H1 (cell line): ENCODE data around the gene BCAS3. TPM values are rescaled to one million over a fixed set of nuclear protein-coding genes. Genes with fewer than 3 reads are reported as not detected.

Source experiments
- CTCF ChIA-PET: fragments of 300-600 bp; sonication (Branson Sonifier 250); formaldehyde crosslinking; loops from one replicate; lab custom pipeline; 2021; ENCODE audit not compliant: partially characterized antibody; lab: Charles Lee
- POLR2A ChIA-PET: fragments of 300-600 bp; sonication (Branson Sonifier 250); formaldehyde crosslinking; loops from one replicate; lab custom pipeline; 2021; ENCODE audit warnings: inconsistent platforms; ENCODE audit not compliant: partially characterized antibody; lab: Charles Lee
- DNase-seq, 2 experiments: peaks; one replicate each; pipeline versions ENCODE4 v3.0.0 to v3.0.0-alpha.2; 2010 to 2022; ENCODE audit warnings: low spot score in 2 of 2, low read depth in 1 of 2, mixed read lengths in 1 of 2
- FAIRE-seq: peaks from 2 replicates; lab custom pipeline; 2011; peaks lifted over from hg19 to GRCh38; lab: Jason Lieb, UNC
- H2AFZ ChIP-seq: 2 replicates; pipeline ENCODE4 v1.8.1; 2012; ENCODE audit warnings: low read length, inconsistent platforms
- H2AK5ac ChIP-seq: 2 replicates; pipeline ENCODE4 v1.6.1; 2013; ENCODE audit warnings: low read depth, low read length
- H2BK120ac ChIP-seq: replicated peaks from 2 replicates; pipeline ENCODE3; 2013; ENCODE audit warnings: low read depth, low read length, inconsistent platforms
- H2BK12ac ChIP-seq: 2 replicates; pipeline ENCODE4 v1.6.1; 2013; ENCODE audit warnings: low read depth, low read length
- H2BK15ac ChIP-seq: 2 replicates; pipeline ENCODE4 v1.6.1; 2013; ENCODE audit warnings: low read length
- H2BK20ac ChIP-seq: 2 replicates; pipeline ENCODE4 v1.6.1; 2013; ENCODE audit warnings: low read length
- H2BK5ac ChIP-seq: 2 replicates; pipeline ENCODE4 v1.6.1; 2013; ENCODE audit warnings: low read depth, low read length
- H3K14ac ChIP-seq: 2 replicates; pipeline ENCODE4 v1.6.1; 2013; ENCODE audit warnings: inconsistent platforms; ENCODE audit not compliant: insufficient read length
- H3K18ac ChIP-seq: 2 replicates; pipeline ENCODE4 v1.6.1; 2013; ENCODE audit warnings: low read length; ENCODE audit errors: extremely low read depth
- H3K23ac ChIP-seq: 2 replicates; pipeline ENCODE4 v1.6.1; 2013; ENCODE audit warnings: inconsistent platforms; ENCODE audit not compliant: insufficient read length
- H3K23me2 ChIP-seq: 2 replicates; pipeline ENCODE4 v1.6.1; 2013; ENCODE audit warnings: low read depth, low read length
- H3K27ac ChIP-seq: 2 replicates; pipeline ENCODE4 v1.6.1; 2011; ENCODE audit warnings: low read depth, low read length, inconsistent platforms
- H3K27me3 ChIP-seq, 4 experiments: replicated peaks in 1 of 4; 1 replicate in 1 of 4; 2 replicates in 3 of 4; pipeline versions ENCODE4 v1.6.1 to v1.8.1; 2011 to 2013; ENCODE audit warnings: low read length in 3 of 4, mild to moderate bottlenecking in 3 of 4, inconsistent platforms in 2 of 4, mixed read lengths in 2 of 4, moderate library complexity in 1 of 4; ENCODE audit not compliant: control insufficient read depth in 3 of 4, insufficient read depth in 3 of 4; ENCODE audit errors: extremely low read depth in 1 of 4
- H3K36me3 ChIP-seq, 4 experiments: 2 replicates each; pipeline versions ENCODE4 v1.6.1 to v1.8.1; 2011 to 2013; ENCODE audit warnings: mild to moderate bottlenecking in 4 of 4, low read length in 3 of 4, moderate library complexity in 2 of 4, control low read depth in 1 of 4, inconsistent platforms in 1 of 4; ENCODE audit not compliant: insufficient read depth in 4 of 4, control insufficient read depth in 2 of 4
- H3K4ac ChIP-seq: replicated peaks from 2 replicates; pipeline ENCODE3; 2013; ENCODE audit warnings: low read length, low read depth, mixed read lengths, inconsistent platforms; ENCODE audit not compliant: insufficient read length
- H3K4me1 ChIP-seq, 4 experiments: replicated peaks in 1 of 4; 1 replicate in 1 of 4; 2 replicates in 3 of 4; pipeline versions ENCODE4 v1.6.1 to v1.8.1; 2011 to 2013; ENCODE audit warnings: low read length in 3 of 4, inconsistent platforms in 2 of 4, mixed read lengths in 1 of 4; ENCODE audit not compliant: insufficient read depth in 4 of 4, control insufficient read depth in 3 of 4
- H3K4me2 ChIP-seq, 2 experiments: 2 replicates each; pipeline versions ENCODE4 v1.6.1 to v1.8.1; 2011 to 2013; ENCODE audit warnings: low read depth in 2 of 2, low read length in 2 of 2, control low read depth in 1 of 2, inconsistent platforms in 1 of 2, mild to moderate bottlenecking in 1 of 2; ENCODE audit not compliant: insufficient read depth in 1 of 2
- H3K4me3 ChIP-seq, 4 experiments: fragments of 200-600, 300-600 bp in 1 of 4; sonication (generic), shearing (Covaris generic), sonication (Bioruptor Twin) in 1 of 4; 2 replicates each; pipeline versions ENCODE4 v1.5.1 to v1.8.1; 2011 to 2016; ENCODE audit warnings: low read length in 4 of 4, low read depth in 3 of 4, control low read depth in 2 of 4, inconsistent platforms in 2 of 4, mild to moderate bottlenecking in 2 of 4, mixed read lengths in 1 of 4, moderate library complexity in 1 of 4; ENCODE audit not compliant: insufficient read depth in 2 of 4; ENCODE audit errors: extremely low read depth in 1 of 4
- H3K56ac ChIP-seq: replicated peaks from 2 replicates; pipeline ENCODE3; 2013; ENCODE audit warnings: low read depth, mild to moderate bottlenecking, mixed read lengths, low read length, inconsistent platforms; ENCODE audit not compliant: insufficient read length
- H3K79me1 ChIP-seq: 2 replicates; pipeline ENCODE4 v1.6.1; 2013; ENCODE audit warnings: low read depth, low read length, control low read depth
- H3K79me2 ChIP-seq, 2 experiments: 2 replicates each; pipeline versions ENCODE4 v1.6.1 to v1.8.1; 2012 to 2013; ENCODE audit warnings: low read length in 2 of 2, mild to moderate bottlenecking in 2 of 2, inconsistent platforms in 1 of 2; ENCODE audit not compliant: insufficient read depth in 2 of 2, control insufficient read depth in 1 of 2
- H3K9ac ChIP-seq, 4 experiments: replicated peaks in 1 of 4; 1 replicate in 1 of 4; 2 replicates in 3 of 4; pipeline versions ENCODE4 v1.6.1 to v1.8.1; 2011 to 2013; ENCODE audit warnings: low read depth in 3 of 4, low read length in 3 of 4, control low read depth in 2 of 4, mild to moderate bottlenecking in 2 of 4, moderate library complexity in 2 of 4, inconsistent platforms in 1 of 4; ENCODE audit errors: extremely low read depth in 1 of 4
- H3K9me3 ChIP-seq, 2 experiments: 2 replicates each; pipeline versions ENCODE4 v1.6.1 to v1.8.1; 2012 to 2013; ENCODE audit warnings: mild to moderate bottlenecking in 2 of 2, moderate library complexity in 2 of 2, control low read depth in 1 of 2, inconsistent platforms in 1 of 2, low read depth in 1 of 2, low read length in 1 of 2, mixed read lengths in 1 of 2; ENCODE audit not compliant: insufficient read depth in 2 of 2
- H4K20me1 ChIP-seq, 2 experiments: replicated peaks in 1 of 2; 2 replicates each; pipeline versions ENCODE3 to v1.8.1; 2011 to 2013; ENCODE audit warnings: inconsistent platforms in 2 of 2, low read length in 2 of 2, mild to moderate bottlenecking in 1 of 2; ENCODE audit not compliant: insufficient read depth in 2 of 2, control insufficient read depth in 1 of 2
- H4K5ac ChIP-seq: 2 replicates; pipeline ENCODE4 v1.6.1; 2013; ENCODE audit warnings: low read length, low read depth, mixed read lengths, inconsistent platforms; ENCODE audit not compliant: insufficient read length
- H4K8ac ChIP-seq: 2 replicates; pipeline ENCODE4 v1.8.0; 2013; ENCODE audit warnings: mild to moderate bottlenecking, moderate library complexity, low read length, inconsistent platforms; ENCODE audit not compliant: insufficient read depth; ENCODE audit errors: extremely low read depth
- H4K91ac ChIP-seq: replicated peaks from 2 replicates; pipeline ENCODE3; 2013; ENCODE audit warnings: low read length, mixed read lengths, inconsistent platforms; ENCODE audit not compliant: insufficient read length
- WGBS, 2 experiments: shearing (Covaris generic) in 1 of 2; methylation state at CpG; one replicate each; pipeline versions ENCODE4 v1.1.6 to v1.1.7; 2013 to 2015; ENCODE audit warnings: low lambda C conversion rate in 2 of 2, mixed read lengths in 2 of 2, inconsistent platforms in 1 of 2, low coverage in 1 of 2, missing lambda C conversion rate in 1 of 2; ENCODE audit not compliant: insufficient replicate concordance in 2 of 2, insufficient coverage in 1 of 2, insufficient read length in 1 of 2; ENCODE audit errors: extremely low coverage in 1 of 2, missing lambda C conversion rate in 1 of 2; 5-methylcytosine and 5-hydroxymethylcytosine counted together
- polyA plus RNA-seq, 7 experiments: library from polyadenylated mRNA; depleted of rRNA in 3 of 7; stranded (reverse) in 5 of 7; unstranded in 2 of 7; fragments of >200 nt in 5 of 7; fragments of 200-250 nt in 2 of 7; gene quantifications; 1 replicate in 5 of 7; 2 replicates in 1 of 7; 4 replicates in 1 of 7; pipeline versions ENCODE4 v1.2.1 to v1.2.3, GENCODE V29; 2011 to 2013; ENCODE audit warnings: missing spikeins in 2 of 7, mixed read lengths in 2 of 7
- total RNA-seq: library from RNA; stranded (reverse); fragmentation: NEBNext Ultra II Directional; extraction: Animal tissue kit (Norgen Biotek cat#: 25700); gene quantifications from 2 replicates; pipeline ENCODE4 v1.2.1, GENCODE V29; 2021
- TF ChIP-seq, protein P1 (sequence below): IDR thresholded peaks from 2 replicates; pipeline ENCODE4 v1.6.1; 2011; ENCODE audit warnings: low read depth, mild to moderate bottlenecking, low read length; ENCODE audit not compliant: insufficient read depth

The BCAS3 gene
- total and polyA plus RNA-seq, 2 of the 8 experiments (the other 6 are each of a cell fraction or from before 2014, with no cell fraction given), result 9.9 to 13.3 TPM

DNA sequence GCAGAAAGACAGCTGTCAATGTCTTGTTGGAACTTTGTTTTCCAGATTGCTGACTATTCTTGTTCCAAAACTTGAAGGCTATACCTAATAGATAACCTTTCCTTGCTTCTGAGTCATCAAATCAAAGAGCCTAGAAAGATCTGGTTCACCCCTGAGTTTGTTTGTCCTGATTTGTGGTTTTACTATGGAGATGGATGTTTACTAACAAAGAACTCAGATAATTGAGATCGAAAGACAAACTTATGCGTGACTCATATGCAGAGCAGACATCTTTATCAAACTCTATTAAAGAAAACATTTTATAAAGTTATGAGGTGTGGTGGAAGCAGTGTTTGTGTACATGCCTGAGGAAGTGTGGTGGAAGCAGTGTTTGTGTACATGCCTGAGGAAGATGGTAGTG is 410.9 kb downstream of the BCAS3 start:
- no peak overlapping the region for H3K56ac ChIP-seq
- no peaks in the 10 kb centered on the region for H3K4me1 ChIP-seq
- ChIA-PET POLR2A (no interaction called here), CTCF (no interaction called here)
- no peak overlapping the region for H2BK12ac ChIP-seq
- H3K4ac ChIP-seq, result no peak overlapping the region
- H3K27ac ChIP-seq, result no peak overlapping the region
- DNase-seq (no peak), FAIRE-seq (no peak)
- H4K91ac ChIP-seq, result no peak overlapping the region
- H2AFZ ChIP-seq, result no peak overlapping the region
- H3K36me3 ChIP-seq, result no peaks in the 10 kb centered on the region; a peak in 1 of 8 replicates
- no peak overlapping the region for H4K8ac ChIP-seq
- peaks cover 2 to 7% of the 10 kb centered on the region in 2 experiments; a peak in 1 of 4 replicates for H3K9me3 ChIP-seq
- no peak overlapping the region for H2AK5ac ChIP-seq
- WGBS, 2 experiments, result 88% methylated on average over 2 of the region's 2 CpGs; no CpG with 5 or more reads in 1 of the 2 experiments
- H4K5ac ChIP-seq, result no peak overlapping the region
- no peak overlapping the region for H2BK20ac ChIP-seq
- no peaks in the 10 kb centered on the region for H3K79me2 ChIP-seq
- H3K27me3 ChIP-seq, result no peaks in the 10 kb centered on the region
- H2BK5ac ChIP-seq, result no peak overlapping the region
- no peak overlapping the region for H3K18ac ChIP-seq
- H3K79me1 ChIP-seq, result no peaks in the 10 kb centered on the region
- H2BK15ac ChIP-seq, result no peak overlapping the region
- H3K9ac ChIP-seq, result no peak overlapping the region
- no peak overlapping the region for H3K14ac ChIP-seq
- no peak overlapping the region for H2BK120ac ChIP-seq
- H3K4me2 ChIP-seq, result no peak overlapping the region
- H3K23me2 ChIP-seq, result no peaks in the 10 kb centered on the region
- H4K20me1 ChIP-seq, result no peaks in the 10 kb centered on the region
- H3K4me3 ChIP-seq, result no peak overlapping the region
- H3K23ac ChIP-seq, result no peak overlapping the region
- TF ChIP-seq, protein P1, sequence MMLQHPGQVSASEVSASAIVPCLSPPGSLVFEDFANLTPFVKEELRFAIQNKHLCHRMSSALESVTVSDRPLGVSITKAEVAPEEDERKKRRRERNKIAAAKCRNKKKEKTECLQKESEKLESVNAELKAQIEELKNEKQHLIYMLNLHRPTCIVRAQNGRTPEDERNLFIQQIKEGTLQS, result no peak
